OCI-LY7 (cell line): Measurements from ENCODE around the gene TMEM255B. TPM values are rescaled to one million over a fixed set of nuclear protein-coding genes. Genes with fewer than 3 reads are reported as not detected.

Source experiments
- BruUV-seq: library from RNA; stranded (reverse); fragments of 400-500 nt; replicated peaks from 2 replicates; lab custom pipeline; 2021; lab: Mats Ljungman, UMichigan
- CTCF ChIA-PET: fragments of 300-600 bp; sonication (Branson Sonifier 250); formaldehyde crosslinking; loops from one replicate; lab custom pipeline; 2022; ENCODE audit warnings: antibody characterized with exemption; ENCODE audit not compliant: unreplicated experiment; lab: Charles Lee
- POLR2A ChIA-PET: fragments of 300-600 bp; sonication (Branson Sonifier 250); formaldehyde crosslinking; loops from one replicate; lab custom pipeline; 2022; ENCODE audit warnings: antibody characterized with exemption; lab: Charles Lee
- DNase-seq: peaks from one replicate; pipeline ENCODE4 v3.0.0-alpha.2; 2015; ENCODE audit warnings: low spot score
- H2AFZ ChIP-seq: fragments of 200-600 bp; sonication (generic), shearing (Covaris generic); 2 replicates; pipeline ENCODE4 v1.6.1; 2014; ENCODE audit warnings: mild to moderate bottlenecking, antibody characterized with exemption, low read length, moderate library complexity
- H3K27ac ChIP-seq: fragments of 200-600 bp; sonication (generic); 2 replicates; pipeline ENCODE4 v1.5.1; 2014; ENCODE audit warnings: mixed run types, low read depth, mild to moderate bottlenecking, moderate library complexity, low read length, inconsistent platforms; ENCODE audit not compliant: poor library complexity, severe bottlenecking
- H3K36me3 ChIP-seq: fragments of 200-600 bp; sonication (generic); 2 replicates; pipeline ENCODE4 v1.6.1; 2014; ENCODE audit warnings: mild to moderate bottlenecking, antibody characterized with exemption, low read length, moderate library complexity, mixed read lengths; ENCODE audit not compliant: insufficient read depth
- H3K4me1 ChIP-seq: fragments of 200-600 bp; sonication (generic); 2 replicates; pipeline ENCODE4 v1.5.1; 2014; ENCODE audit warnings: mild to moderate bottlenecking, low read length; ENCODE audit not compliant: insufficient read depth, poor library complexity, severe bottlenecking
- H3K4me2 ChIP-seq: fragments of 200-600 bp; sonication (generic); 2 replicates; pipeline ENCODE4 v1.6.1; 2014; ENCODE audit warnings: mild to moderate bottlenecking, low read length
- H3K4me3 ChIP-seq: fragments of 200-600 bp; sonication (generic); 2 replicates; pipeline ENCODE4 v1.5.1; 2014; ENCODE audit warnings: mild to moderate bottlenecking, low read depth, low read length; ENCODE audit not compliant: poor library complexity, severe bottlenecking
- H3K79me2 ChIP-seq: fragments of 200-600 bp; sonication (generic); 2 replicates; pipeline ENCODE4 v1.6.1; 2016; ENCODE audit warnings: low read depth, mild to moderate bottlenecking, low read length, moderate library complexity, mixed read lengths; ENCODE audit not compliant: insufficient read depth
- H3K9me2 ChIP-seq: fragments of 200-600 bp; sonication (generic); 2 replicates; pipeline ENCODE4 v1.6.1; 2016; ENCODE audit warnings: mild to moderate bottlenecking, low read length, mixed read lengths; ENCODE audit not compliant: insufficient read depth
- H3K9me3 ChIP-seq: fragments of 200-600 bp; sonication (generic); 2 replicates; pipeline ENCODE4 v1.6.1; 2014; ENCODE audit warnings: mild to moderate bottlenecking, mixed run types, low read length, mixed read lengths
- H4K20me1 ChIP-seq: fragments of 200-600 bp; sonication (generic); 2 replicates; pipeline ENCODE4 v1.6.1; 2014; ENCODE audit warnings: mild to moderate bottlenecking, antibody characterized with exemption, low read length, moderate library complexity, mixed read lengths; ENCODE audit not compliant: insufficient read depth
- CTCF ChIP-seq: fragments of 200-600 bp; sonication (generic); conservative IDR thresholded peaks from 2 replicates; pipeline ENCODE4 v1.5.1; 2014; ENCODE audit warnings: mild to moderate bottlenecking, antibody characterized with exemption, low read length, moderate library complexity, mixed read lengths
- EZH2phosphoT487 ChIP-seq: fragments of 200-600 bp; sonication (generic); IDR thresholded peaks from 2 replicates; pipeline ENCODE4 v1.6.1; 2018; ENCODE audit warnings: low read depth, borderline replicate concordance, mild to moderate bottlenecking, mixed run types, antibody characterized with exemption, low read length, moderate library complexity, mixed read lengths
- intact Hi-C: fragments of 100-400 bp; cut with micrococcal nuclease; formaldehyde crosslinking; loops from one replicate; pipeline ENCODE4 v1.10.0; 2022; ENCODE audit not compliant: unreplicated experiment
- total RNA-seq, 2 experiments: library from RNA; depleted of rRNA in 1 of 2; stranded (reverse); fragments of >200 nt in 1 of 2; shearing (Covaris generic) in 1 of 2; gene quantifications; 2 replicates each; pipeline ENCODE4 v1.2.3, GENCODE V29; 2014 to 2022

The TMEM255B gene
- total RNA-seq, 2 experiments from 2014 or later: 2.6 to 6.8 TPM

GRCh38 chr13:113853518-113854237, 94.7 kb downstream of the TMEM255B start:
- POLR2A ChIA-PET: no interaction called here

GRCh38 chr13:113854238-113855011, 95.4 kb downstream of the TMEM255B start:
- Histone ChIP-seq H3K9me2 (no peaks in the 10 kb centered on the region), H3K4me3 (no peak overlapping the region), H3K79me2 (no peaks in the 10 kb centered on the region), H3K27ac (no peak overlapping the region), H3K36me3 (no peaks in the 10 kb centered on the region), H3K9me3 (no peaks in the 10 kb centered on the region), H3K4me2 (no peak overlapping the region), H3K4me1 (no peaks in the 10 kb centered on the region), H2AFZ (no peak overlapping the region), H4K20me1 (no peaks in the 10 kb centered on the region)
- intact Hi-C loops: no loop called here
- BruUV-seq: no TSS peak
- DNase-seq: no peak
- ChIA-PET CTCF (no interaction called here), POLR2A (no interaction called here)
- TF ChIP-seq EZH2phosphoT487 (no peak), CTCF (no peak)

More at GRCh38 chr13:113853518-113854237, 94.7 kb downstream of the TMEM255B start:
- Histone ChIP-seq H3K36me3 (no peaks in the 10 kb centered on the region), H3K79me2 (no peaks in the 10 kb centered on the region), H3K4me3 (no peak overlapping the region), H3K4me1 (no peaks in the 10 kb centered on the region), H4K20me1 (no peaks in the 10 kb centered on the region), H2AFZ (no peak overlapping the region), H3K9me2 (no peaks in the 10 kb centered on the region), H3K9me3 (no peaks in the 10 kb centered on the region), H3K27ac (no peak overlapping the region), H3K4me2 (no peak overlapping the region)
- no peak for DNase-seq
- TF ChIP-seq EZH2phosphoT487 (no peak), CTCF (no peak)
- CTCF ChIA-PET: no interaction called here
- no TSS peak for BruUV-seq
- intact Hi-C loops: no loop called here
